ENCODE measurements around the gene SEPTIN2.
"Not testable (repeated sequence)": the region's sequence is repeated elsewhere in the genome, so short reads cannot be mapped to it uniquely, and the experiment has no call there.

SEPTIN2 gene

DNA sequence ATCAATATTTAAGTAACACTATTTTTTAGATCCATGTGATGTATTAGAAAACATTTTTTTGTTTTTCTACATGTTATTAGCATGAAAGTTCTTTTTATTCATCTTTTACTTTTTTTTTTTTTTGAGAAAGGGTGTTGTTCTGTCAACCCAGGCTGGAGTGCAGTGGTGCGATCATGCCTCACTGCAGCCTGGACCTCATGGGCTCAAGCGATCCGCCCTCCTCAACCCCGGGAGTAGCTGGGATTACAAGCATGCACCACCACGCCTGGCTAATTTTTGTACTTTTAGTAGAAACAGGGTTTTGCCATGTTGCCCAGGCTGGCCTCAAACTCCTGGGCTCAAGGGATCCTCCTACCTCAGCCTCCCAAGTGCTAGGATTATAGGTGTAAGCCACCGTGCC, 58.2 kb downstream of the SEPTIN2 start:
- not testable (repeated sequence) for H3K27ac ChIP-seq (ENCODE audit: low read length)
- peaks cover 0 to 12% of the 10 kb centered on the region in 2 donors for H3K4me1 ChIP-seq (ENCODE audit: control insufficient read depth in 1 of 2, insufficient read depth in 2 of 2, low read length in 2 of 2)

DNA sequence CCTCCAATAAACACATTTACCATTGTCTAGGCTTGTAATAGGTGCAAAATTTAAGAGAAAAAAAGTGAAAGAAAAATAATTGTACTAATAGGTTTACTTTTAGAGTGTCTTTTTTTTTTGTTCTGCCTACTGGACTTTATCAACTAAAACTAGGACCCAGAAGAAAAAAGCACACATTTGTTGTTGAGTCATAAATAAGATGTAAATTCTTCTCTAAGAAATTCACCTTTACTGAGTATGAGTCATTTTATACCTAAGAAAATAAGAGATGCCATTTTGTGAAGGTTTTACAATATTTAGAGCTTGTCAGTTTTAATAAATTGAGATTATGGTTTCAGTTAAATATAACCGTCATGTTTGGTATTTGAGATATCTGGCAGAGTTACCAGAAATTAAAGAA, 59.6 kb downstream of the SEPTIN2 start:
- peaks cover 10 to 15% of the 10 kb centered on the region in 2 donors for H3K36me3 ChIP-seq (ENCODE audit: control insufficient read depth in 1 of 2, insufficient read depth in 2 of 2, low read length in 2 of 2)
- peaks cover 0 to 17% of the 10 kb centered on the region in 2 donors for H3K4me1 ChIP-seq (ENCODE audit: control insufficient read depth in 1 of 2, insufficient read depth in 2 of 2, low read length in 2 of 2)
- no peak overlapping the region for H3K27ac ChIP-seq (ENCODE audit: low read length)
- no peaks in the 10 kb centered on the region for H3K27me3 ChIP-seq (ENCODE audit: low read depth, low read length)
- H3K4me3 ChIP-seq (ENCODE audit: low read depth in 1 of 2, low read length in 2 of 2), result no peak overlapping the region
- H3K9me3 ChIP-seq (ENCODE audit: control insufficient read depth in 1 of 2, low read length in 2 of 2), result no peaks in the 10 kb centered on the region

More for the DNA sequence above, 58.2 kb downstream of the SEPTIN2 start:
- H3K9me3 ChIP-seq (ENCODE audit: control insufficient read depth in 1 of 2, low read length in 2 of 2); H3K4me3 ChIP-seq (ENCODE audit: low read depth in 1 of 2, low read length in 2 of 2); H3K27me3 ChIP-seq (ENCODE audit: low read depth, low read length): not testable (repeated sequence)
- peaks cover 10 to 15% of the 10 kb centered on the region in 2 donors for H3K36me3 ChIP-seq (ENCODE audit: control insufficient read depth in 1 of 2, insufficient read depth in 2 of 2, low read length in 2 of 2)

DNA sequence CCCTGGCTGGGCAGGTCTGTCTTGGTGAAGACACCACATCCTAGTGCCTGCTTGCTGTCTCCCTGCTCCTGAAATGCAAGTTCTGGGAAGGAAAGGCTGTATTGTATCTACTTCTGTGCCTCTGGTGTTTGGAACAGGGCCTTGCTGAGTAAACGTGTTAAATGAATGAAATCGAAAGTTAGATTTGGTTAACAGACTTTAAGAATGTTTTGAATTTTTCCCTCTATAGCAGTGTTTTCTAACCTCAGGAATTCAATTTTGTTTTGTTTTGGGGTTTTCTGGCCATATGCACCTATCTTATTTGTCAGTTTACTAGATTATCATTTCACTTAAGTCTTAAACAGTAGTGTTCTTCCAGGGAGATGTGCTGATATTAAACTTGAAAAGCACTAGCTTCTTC, 61.1 kb downstream of the SEPTIN2 start:
- H3K27me3 ChIP-seq (ENCODE audit: low read depth, low read length), result no peaks in the 10 kb centered on the region
- H3K9me3 ChIP-seq (ENCODE audit: control insufficient read depth in 1 of 2, low read length in 2 of 2), result no peaks in the 10 kb centered on the region
- no peak overlapping the region for H3K4me3 ChIP-seq (ENCODE audit: low read depth in 1 of 2, low read length in 2 of 2)
- peaks cover 9 to 17% of the 10 kb centered on the region in 2 donors for H3K4me1 ChIP-seq (ENCODE audit: control insufficient read depth in 1 of 2, insufficient read depth in 2 of 2, low read length in 2 of 2)
- H3K36me3 ChIP-seq (ENCODE audit: control insufficient read depth in 1 of 2, insufficient read depth in 2 of 2, low read length in 2 of 2), result peaks cover 10 to 15% of the 10 kb centered on the region in 2 donors
- H3K27ac ChIP-seq (ENCODE audit: low read length), result no peak overlapping the region

DNA sequence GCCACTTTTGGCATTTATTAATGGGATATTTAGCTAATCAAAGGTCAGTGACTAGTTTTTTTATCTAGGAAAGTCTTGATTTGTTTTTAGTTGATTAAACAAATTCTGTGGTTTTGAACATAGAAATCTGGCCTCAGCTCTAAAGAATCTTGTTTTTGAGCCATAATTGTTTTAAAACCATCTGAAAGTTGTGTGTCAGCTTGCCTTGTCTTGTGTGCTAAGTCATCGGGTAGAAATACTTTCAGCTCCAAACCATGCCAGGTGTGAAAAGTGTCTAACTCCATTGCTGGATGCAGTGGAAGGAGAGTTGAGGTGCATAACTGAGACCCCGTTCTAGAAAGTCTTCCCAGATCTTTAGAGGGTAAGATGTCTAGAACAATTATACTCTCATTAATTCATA, 63.1 kb downstream of the SEPTIN2 start:
- Histone ChIP-seq H3K36me3 (ENCODE audit: control insufficient read depth in 1 of 2, insufficient read depth in 2 of 2, low read length in 2 of 2) (peaks cover 5 to 20% of the 10 kb centered on the region in 2 donors), H3K27ac (ENCODE audit: low read length) (peak overlapping the region; percentile 45), H3K4me3 (ENCODE audit: low read depth in 1 of 2, low read length in 2 of 2) (no peak overlapping the region), H3K4me1 (ENCODE audit: control insufficient read depth in 1 of 2, insufficient read depth in 2 of 2, low read length in 2 of 2) (peaks cover 10% of the 10 kb centered on the region in 2 donors), H3K9me3 (ENCODE audit: control insufficient read depth in 1 of 2, low read length in 2 of 2) (no peaks in the 10 kb centered on the region), H3K27me3 (ENCODE audit: low read depth, low read length) (no peaks in the 10 kb centered on the region)

DNA sequence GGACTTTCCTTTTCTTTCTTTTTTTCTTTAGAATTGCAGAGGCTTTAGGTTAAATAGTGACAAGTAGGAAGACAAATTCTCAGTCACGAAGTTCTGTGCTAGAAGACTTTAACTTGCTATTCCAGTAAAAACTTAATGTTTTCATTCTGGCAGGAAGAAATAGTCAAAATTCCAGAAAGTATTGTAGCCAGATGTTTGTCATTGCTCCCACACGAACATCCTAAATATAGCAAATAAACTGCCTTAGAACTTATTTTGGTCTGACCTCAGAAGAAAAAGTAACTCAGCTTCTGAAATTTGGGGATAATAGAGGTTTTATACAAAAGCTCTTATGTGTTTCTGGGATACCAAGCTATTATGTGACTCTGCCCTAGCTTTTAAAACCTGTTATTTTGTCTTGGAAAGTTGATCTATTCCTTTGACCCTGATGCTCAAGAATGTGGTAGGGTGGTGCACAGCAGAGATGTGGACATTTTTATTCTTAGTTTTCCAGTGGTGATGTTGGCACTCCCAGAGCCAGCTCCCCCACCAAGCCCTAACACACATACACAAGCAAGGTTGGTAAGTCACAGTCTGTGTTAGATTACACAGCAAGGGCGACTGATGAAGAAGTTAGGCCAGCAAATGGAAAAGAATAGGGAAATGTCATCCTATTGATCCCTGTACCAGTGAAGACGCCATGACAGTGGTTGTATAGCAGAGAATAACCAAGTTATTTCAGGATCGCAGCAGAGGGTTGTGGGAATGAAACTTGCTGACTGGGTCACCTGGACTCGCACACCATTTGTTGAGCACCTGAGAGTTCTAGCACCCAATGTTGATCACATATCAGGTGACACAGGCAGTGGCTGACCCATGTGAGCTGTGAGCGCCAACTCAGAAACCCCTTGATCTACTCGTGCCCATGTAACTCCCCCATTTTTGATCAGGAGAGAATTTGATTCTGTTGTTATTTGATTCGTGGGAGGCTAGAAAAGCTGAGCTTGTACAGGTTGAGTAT, 64.1 kb downstream of the SEPTIN2 start:
- Histone ChIP-seq H3K36me3 (ENCODE audit: control insufficient read depth in 1 of 2, insufficient read depth in 2 of 2, low read length in 2 of 2) (peaks cover 5 to 16% of the 10 kb centered on the region in 2 donors), H3K4me1 (ENCODE audit: control insufficient read depth in 1 of 2, insufficient read depth in 2 of 2, low read length in 2 of 2) (peaks cover 10% of the 10 kb centered on the region in 2 donors), H3K27ac (ENCODE audit: low read length) (peak overlapping the region; percentile 45)

DNA sequence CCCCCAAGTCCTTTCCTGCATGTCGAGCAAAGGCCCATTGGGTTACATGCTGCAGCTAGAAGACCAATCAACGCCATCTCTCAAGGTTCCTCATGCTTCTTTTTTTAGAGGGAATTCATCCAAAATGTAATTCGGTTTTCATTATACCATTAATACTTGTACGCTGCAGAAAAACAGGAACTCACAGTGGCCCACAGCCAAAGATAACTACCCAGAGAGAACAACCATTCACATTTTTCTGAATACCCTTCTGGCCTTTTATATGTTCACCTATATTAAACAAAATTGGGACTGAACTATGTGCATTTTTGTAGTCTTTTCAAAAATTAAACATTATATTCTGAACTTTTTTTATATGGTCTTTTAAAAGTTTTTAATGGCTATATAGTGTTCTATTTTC, 66.1 kb downstream of the SEPTIN2 start:
- Histone ChIP-seq H3K36me3 (ENCODE audit: control insufficient read depth in 1 of 2, insufficient read depth in 2 of 2, low read length in 2 of 2) (peaks cover 0 to 6% of the 10 kb centered on the region in 2 donors), H3K4me3 (ENCODE audit: low read depth in 1 of 2, low read length in 2 of 2) (no peak overlapping the region), H3K27ac (ENCODE audit: low read length) (no peak overlapping the region), H3K4me1 (ENCODE audit: control insufficient read depth in 1 of 2, insufficient read depth in 2 of 2, low read length in 2 of 2) (peaks cover 10% of the 10 kb centered on the region in 2 donors), H3K9me3 (ENCODE audit: control insufficient read depth in 1 of 2, low read length in 2 of 2) (no peaks in the 10 kb centered on the region), H3K27me3 (ENCODE audit: low read depth, low read length) (no peaks in the 10 kb centered on the region)

More for the DNA sequence above, 64.1 kb downstream of the SEPTIN2 start:
- H3K9me3 ChIP-seq (ENCODE audit: control insufficient read depth in 1 of 2, low read length in 2 of 2), result no peaks in the 10 kb centered on the region
- no peaks in the 10 kb centered on the region for H3K27me3 ChIP-seq (ENCODE audit: low read depth, low read length)
- no peak overlapping the region for H3K4me3 ChIP-seq (ENCODE audit: low read depth in 1 of 2, low read length in 2 of 2)

DNA sequence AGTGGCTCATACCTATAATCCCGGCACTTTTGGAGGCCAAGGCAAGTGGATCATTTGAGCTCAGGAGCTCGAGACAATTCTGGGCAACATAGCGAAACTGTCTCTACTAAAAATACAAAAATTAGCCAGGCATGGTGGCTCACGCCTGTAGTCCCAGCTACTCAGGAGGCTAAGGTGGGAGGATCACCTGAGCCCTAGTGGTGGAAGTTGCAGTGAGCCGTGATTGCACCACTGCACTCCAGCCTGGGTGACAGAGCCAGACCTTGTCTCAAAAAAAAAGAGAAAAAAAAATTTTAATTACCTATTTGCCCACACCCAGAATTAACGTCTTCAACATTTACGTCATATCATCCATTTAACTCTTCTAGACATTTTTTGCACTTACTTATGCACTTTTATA, 69.7 kb downstream of the SEPTIN2 start:
- H3K9me3 ChIP-seq (ENCODE audit: control insufficient read depth in 1 of 2, low read length in 2 of 2); H3K27me3 ChIP-seq (ENCODE audit: low read depth, low read length); H3K4me3 ChIP-seq (ENCODE audit: low read depth in 1 of 2, low read length in 2 of 2); H3K4me1 ChIP-seq (ENCODE audit: control insufficient read depth in 1 of 2, insufficient read depth in 2 of 2, low read length in 2 of 2); H3K36me3 ChIP-seq (ENCODE audit: control insufficient read depth in 1 of 2, insufficient read depth in 2 of 2, low read length in 2 of 2); H3K27ac ChIP-seq (ENCODE audit: low read length): not testable (repeated sequence)

DNA sequence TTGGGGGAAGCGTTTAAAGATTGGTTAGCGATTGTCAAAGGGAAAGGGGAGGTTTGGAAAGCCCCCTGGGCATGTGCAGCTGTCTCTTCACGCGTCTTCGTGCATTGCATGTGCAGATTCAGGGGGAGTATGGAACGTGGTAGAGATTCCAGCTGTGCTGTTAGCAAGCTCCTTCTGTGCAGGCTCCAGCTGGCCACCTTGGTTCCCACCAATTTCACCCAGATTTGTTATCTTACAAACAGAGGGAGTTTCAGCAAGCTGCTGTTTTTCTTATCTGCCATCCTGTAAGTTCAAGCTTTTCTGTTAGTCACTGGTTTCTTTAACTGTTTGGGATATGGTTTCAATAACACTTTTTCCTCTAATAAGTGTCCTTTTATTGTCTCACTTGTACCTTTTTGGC, 70.8 kb downstream of the SEPTIN2 start:
- peaks cover 0 to 4% of the 10 kb centered on the region in 2 donors for H3K4me1 ChIP-seq (ENCODE audit: control insufficient read depth in 1 of 2, insufficient read depth in 2 of 2, low read length in 2 of 2)
- no peaks in the 10 kb centered on the region for H3K9me3 ChIP-seq (ENCODE audit: control insufficient read depth in 1 of 2, low read length in 2 of 2)
- peaks cover 0 to 6% of the 10 kb centered on the region in 2 donors for H3K36me3 ChIP-seq (ENCODE audit: control insufficient read depth in 1 of 2, insufficient read depth in 2 of 2, low read length in 2 of 2)
- no peak overlapping the region for H3K4me3 ChIP-seq (ENCODE audit: low read depth in 1 of 2, low read length in 2 of 2)
- H3K27me3 ChIP-seq (ENCODE audit: low read depth, low read length), result no peaks in the 10 kb centered on the region
- H3K27ac ChIP-seq (ENCODE audit: low read length), result no peak overlapping the region

DNA sequence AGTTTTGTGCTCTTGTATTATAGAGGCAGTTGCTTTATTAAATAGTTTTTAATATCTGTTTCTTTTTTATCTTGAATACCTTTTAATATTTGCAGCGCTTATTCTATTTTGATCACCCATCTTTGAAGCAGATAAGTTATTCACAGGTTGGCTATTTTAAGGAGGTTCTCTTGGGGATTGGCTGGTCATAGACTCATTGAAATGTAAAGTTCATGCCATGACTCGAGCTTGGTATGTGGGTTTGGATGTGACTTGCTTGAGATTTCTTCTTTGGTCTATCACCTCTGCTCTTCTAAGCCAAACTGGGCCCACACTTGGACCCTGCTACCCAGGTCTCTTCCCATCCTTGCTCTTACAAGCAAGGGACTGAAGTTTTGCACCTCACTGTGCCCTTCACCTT, 74.0 kb downstream of the SEPTIN2 start:
- H3K27ac ChIP-seq (ENCODE audit: low read length), result no peak overlapping the region
- H3K4me3 ChIP-seq (ENCODE audit: low read depth in 1 of 2, low read length in 2 of 2), result no peak overlapping the region
- H3K27me3 ChIP-seq (ENCODE audit: low read depth, low read length), result no peaks in the 10 kb centered on the region
- H3K36me3 ChIP-seq (ENCODE audit: control insufficient read depth in 1 of 2, insufficient read depth in 2 of 2, low read length in 2 of 2), result peaks cover 2 to 3% of the 10 kb centered on the region in 2 donors
- H3K4me1 ChIP-seq (ENCODE audit: control insufficient read depth in 1 of 2, insufficient read depth in 2 of 2, low read length in 2 of 2), result no peaks in the 10 kb centered on the region
- H3K9me3 ChIP-seq (ENCODE audit: control insufficient read depth in 1 of 2, low read length in 2 of 2), result no peaks in the 10 kb centered on the region

DNA sequence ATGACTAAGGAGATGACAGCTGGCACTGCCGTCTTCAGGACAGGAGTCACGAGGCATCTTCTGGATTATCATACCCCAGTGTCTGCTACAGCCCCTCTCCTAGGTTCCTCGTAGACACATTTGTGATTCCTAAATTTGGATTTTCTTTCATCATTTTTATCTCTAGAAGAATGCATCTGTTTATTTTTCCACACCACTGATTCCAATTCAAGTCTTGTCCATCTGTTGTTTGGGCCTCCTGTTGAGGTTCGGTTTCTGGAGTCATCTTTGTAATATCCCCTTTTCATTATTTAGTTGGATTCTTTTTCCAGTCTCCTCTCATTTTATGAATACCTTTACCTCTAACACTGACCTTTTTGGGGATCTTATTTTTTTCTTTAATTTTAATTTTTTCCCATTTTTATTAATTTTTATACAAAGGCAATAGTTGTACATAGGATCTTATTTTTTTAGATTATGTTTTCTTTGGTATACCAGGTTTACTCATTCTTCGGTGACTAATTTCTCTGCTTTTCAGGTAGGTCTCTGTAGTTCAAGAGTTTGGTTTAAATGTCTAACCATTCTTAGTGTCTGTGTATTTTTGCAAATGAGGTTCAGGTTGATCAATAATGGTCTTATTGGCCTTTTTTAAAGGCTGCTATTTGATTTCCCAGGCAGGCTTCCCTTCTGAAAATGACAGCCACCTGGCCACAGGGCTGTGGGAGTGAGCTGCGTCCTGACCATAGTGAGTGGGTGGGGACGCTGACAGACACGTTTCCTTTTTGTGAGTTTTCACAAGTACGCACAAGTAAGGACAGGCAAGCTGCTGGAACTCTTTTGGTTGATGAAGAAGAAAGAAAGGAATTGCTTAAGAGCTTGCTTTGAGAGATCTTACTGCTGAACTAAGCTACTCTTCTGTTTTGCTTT, 74.8 kb downstream of the SEPTIN2 start:
- Histone ChIP-seq H3K36me3 (ENCODE audit: control insufficient read depth in 1 of 2, insufficient read depth in 2 of 2, low read length in 2 of 2) (peaks cover 6 to 7% of the 10 kb centered on the region in 2 donors), H3K4me1 (ENCODE audit: control insufficient read depth in 1 of 2, insufficient read depth in 2 of 2, low read length in 2 of 2) (no peaks in the 10 kb centered on the region), H3K9me3 (ENCODE audit: control insufficient read depth in 1 of 2, low read length in 2 of 2) (no peaks in the 10 kb centered on the region), H3K27ac (ENCODE audit: low read length) (no peak overlapping the region), H3K4me3 (ENCODE audit: low read depth in 1 of 2, low read length in 2 of 2) (no peak overlapping the region), H3K27me3 (ENCODE audit: low read depth, low read length) (no peaks in the 10 kb centered on the region)

Data from muscle layer of duodenum (tissue), 2 donors.